ENCODE measurements around the gene NUP37.
"Not testable (repeated sequence)": the region's sequence is repeated elsewhere in the genome, so short reads cannot be mapped to it uniquely, and the experiment has no call there.

GRCh38 chr12:102072092-102072491, 47.8 kb downstream of the NUP37 start:
- TF ChIP-seq YY1 (IDR thresholded peaks at IDR 0.05; ENCODE audit: insufficient read depth, insufficient read length); ZNF274 (IDR thresholded peaks at IDR 0.05; ENCODE audit: low read depth, low read length): not testable (repeated sequence)

Measured in NT2/D1 (cell line).